SU-DHL-6 (cell line): Measurements from ENCODE around the gene SCAMP5.

Experiments used
- CTCF ChIP-seq: fragments of 200-600 bp; sonication (generic); IDR thresholded peaks from one replicate; pipeline ENCODE4 v1.5.1; 2017; ENCODE audit warnings: antibody characterized with exemption, mild to moderate bottlenecking, low read length, moderate library complexity; ENCODE audit not compliant: insufficient read depth, poor library complexity, severe bottlenecking
- EZH2phosphoT487 ChIP-seq: fragments of 200-600 bp; sonication (generic), shearing (Covaris generic); conservative IDR thresholded peaks from 2 replicates; pipeline ENCODE4 v1.6.1; 2018; ENCODE audit warnings: mild to moderate bottlenecking, antibody characterized with exemption, low read length, moderate library complexity, mixed read lengths

GRCh38 chr15:74978503-74978902 lies 16.9 kb upstream of the SCAMP5 start:
- TF ChIP-seq CTCF = no peak
- no peak for TF ChIP-seq EZH2phosphoT487
